ENCODE data around the gene DUS4L. TPM values are rescaled to one million over a fixed set of nuclear protein-coding genes. Genes with fewer than 3 reads are reported as not detected.

DUS4L gene
- polyA plus RNA-seq, 1 donor from 2014 or later, result 5.9 TPM

GRCh38 chr7:107593025-107593410, 29.2 kb downstream of the DUS4L start:
- H3K4me3 Mint-ChIP-seq, result no peak overlapping the region
- no peaks in the 10 kb centered on the region for H3K27me3 Mint-ChIP-seq
- peaks cover 8% of the 10 kb centered on the region for H3K36me3 Mint-ChIP-seq
- no peaks in the 10 kb centered on the region for H3K9me3 Mint-ChIP-seq
- no peak overlapping the region for H3K27ac Mint-ChIP-seq
- H3K4me1 Mint-ChIP-seq, result no peaks in the 10 kb centered on the region

- peaks cover 8% of the 10 kb centered on the region for H3K36me3 Mint-ChIP-seq
- H3K27ac Mint-ChIP-seq, result peak overlapping the region in 1 of 3 donors; percentile 20
- H3K4me1 Mint-ChIP-seq, result no peaks in the 10 kb centered on the region
- H3K9me3 Mint-ChIP-seq, result no peaks in the 10 kb centered on the region
- no peak overlapping the region for H3K4me3 Mint-ChIP-seq
- no peaks in the 10 kb centered on the region for H3K27me3 Mint-ChIP-seq
These were observed 31.4 kb downstream of the DUS4L start for GRCh38 chr7:107594961-107595737.

GRCh38 chr7:107596881-107597581, 33.3 kb downstream of the DUS4L start:
- no peaks in the 10 kb centered on the region for H3K4me1 Mint-ChIP-seq
- no peak overlapping the region for H3K27ac Mint-ChIP-seq
- peaks cover 8% of the 10 kb centered on the region for H3K36me3 Mint-ChIP-seq
- no peaks in the 10 kb centered on the region for H3K9me3 Mint-ChIP-seq
- no peaks in the 10 kb centered on the region for H3K27me3 Mint-ChIP-seq
- no peak overlapping the region for H3K4me3 Mint-ChIP-seq

GRCh38 chr7:107597582-107597916, 33.8 kb downstream of the DUS4L start:
- H3K27me3 Mint-ChIP-seq, result no peaks in the 10 kb centered on the region
- H3K27ac Mint-ChIP-seq, result no peak overlapping the region
- peaks cover 10% of the 10 kb centered on the region for H3K36me3 Mint-ChIP-seq
- H3K4me3 Mint-ChIP-seq, result no peak overlapping the region
- H3K9me3 Mint-ChIP-seq, result no peaks in the 10 kb centered on the region
- peaks cover 0 to under 1% (median 0%) of the 10 kb centered on the region in 3 donors for H3K4me1 Mint-ChIP-seq

- Mint-ChIP-seq H3K9me3 (no peaks in the 10 kb centered on the region), H3K27me3 (no peaks in the 10 kb centered on the region), H3K36me3 (peaks cover 10% of the 10 kb centered on the region), H3K4me1 (peaks cover 0 to 1% (median 0%) of the 10 kb centered on the region in 3 donors), H3K27ac (no peak overlapping the region), H3K4me3 (no peak overlapping the region)
These were observed 34.2 kb downstream of the DUS4L start for GRCh38 chr7:107597953-107598352.

GRCh38 chr7:107599262-107599661, 35.5 kb downstream of the DUS4L start:
- no peak overlapping the region for H3K27ac Mint-ChIP-seq
- H3K9me3 Mint-ChIP-seq, result no peaks in the 10 kb centered on the region
- peaks cover 6% of the 10 kb centered on the region for H3K36me3 Mint-ChIP-seq
- H3K4me3 Mint-ChIP-seq, result no peak overlapping the region
- H3K27me3 Mint-ChIP-seq, result no peaks in the 10 kb centered on the region
- peaks cover 0 to 1% (median 0%) of the 10 kb centered on the region in 3 donors for H3K4me1 Mint-ChIP-seq

- H3K27ac Mint-ChIP-seq, result peak overlapping the region in 1 of 3 donors; percentile 5
- H3K4me1 Mint-ChIP-seq, result peaks cover 0 to 1% (median 0%) of the 10 kb centered on the region in 3 donors
- no peaks in the 10 kb centered on the region for H3K9me3 Mint-ChIP-seq
- H3K36me3 Mint-ChIP-seq, result peaks cover 6% of the 10 kb centered on the region
- no peak overlapping the region for H3K4me3 Mint-ChIP-seq
- H3K27me3 Mint-ChIP-seq, result no peaks in the 10 kb centered on the region
These were observed 37.0 kb downstream of the DUS4L start for GRCh38 chr7:107600816-107601215.

- Mint-ChIP-seq H3K4me1 (peaks cover 0 to 1% (median 0%) of the 10 kb centered on the region in 3 donors), H3K9me3 (no peaks in the 10 kb centered on the region), H3K4me3 (no peak overlapping the region), H3K27ac (no peak overlapping the region), H3K27me3 (no peaks in the 10 kb centered on the region), H3K36me3 (peaks cover 9% of the 10 kb centered on the region)
These were observed 41.5 kb downstream of the DUS4L start for GRCh38 chr7:107605218-107605815.

- no peak overlapping the region for H3K27ac Mint-ChIP-seq
- peaks cover 0 to 1% (median 0%) of the 10 kb centered on the region in 3 donors for H3K4me1 Mint-ChIP-seq
- H3K36me3 Mint-ChIP-seq, result peaks cover 10% of the 10 kb centered on the region
- no peak overlapping the region for H3K4me3 Mint-ChIP-seq
- H3K9me3 Mint-ChIP-seq, result no peaks in the 10 kb centered on the region
- H3K27me3 Mint-ChIP-seq, result no peaks in the 10 kb centered on the region
These were observed 42.5 kb downstream of the DUS4L start for GRCh38 chr7:107606303-107606702.

GRCh38 chr7:107609811-107610261, 46.1 kb downstream of the DUS4L start:
- H3K27ac Mint-ChIP-seq, result no peak overlapping the region
- H3K4me1 Mint-ChIP-seq, result no peaks in the 10 kb centered on the region
- no peaks in the 10 kb centered on the region for H3K27me3 Mint-ChIP-seq
- H3K36me3 Mint-ChIP-seq, result peaks cover 19% of the 10 kb centered on the region
- H3K4me3 Mint-ChIP-seq, result no peak overlapping the region
- no peaks in the 10 kb centered on the region for H3K9me3 Mint-ChIP-seq

- H3K27ac Mint-ChIP-seq, result no peak overlapping the region
- H3K36me3 Mint-ChIP-seq, result peaks cover 22% of the 10 kb centered on the region
- H3K9me3 Mint-ChIP-seq, result no peaks in the 10 kb centered on the region
- H3K4me1 Mint-ChIP-seq, result no peaks in the 10 kb centered on the region
- H3K27me3 Mint-ChIP-seq, result no peaks in the 10 kb centered on the region
- H3K4me3 Mint-ChIP-seq, result no peak overlapping the region
These were observed 46.6 kb downstream of the DUS4L start for GRCh38 chr7:107610323-107610722.

GRCh38 chr7:107613439-107613838, 49.7 kb downstream of the DUS4L start:
- Mint-ChIP-seq H3K4me3 (no peak overlapping the region), H3K36me3 (peaks cover 25% of the 10 kb centered on the region)

GRCh38 chr7:107613948-107614347, 50.2 kb downstream of the DUS4L start:
- H3K4me1 Mint-ChIP-seq, result peaks cover 0 to 1% (median 0%) of the 10 kb centered on the region in 3 donors
- no peaks in the 10 kb centered on the region for H3K27me3 Mint-ChIP-seq
- peak overlapping the region in 1 of 3 donors; percentile 74 for H3K27ac Mint-ChIP-seq
- no peaks in the 10 kb centered on the region for H3K9me3 Mint-ChIP-seq
- no peak overlapping the region for H3K4me3 Mint-ChIP-seq
- H3K36me3 Mint-ChIP-seq, result peaks cover 23% of the 10 kb centered on the region

More at GRCh38 chr7:107613439-107613838, 49.7 kb downstream of the DUS4L start:
- Mint-ChIP-seq H3K27ac (peak overlapping the region in 2 of 3 donors; percentile 74), H3K4me1 (peaks cover 0 to 1% (median 0%) of the 10 kb centered on the region in 3 donors), H3K27me3 (no peaks in the 10 kb centered on the region), H3K9me3 (no peaks in the 10 kb centered on the region)

- H3K4me1 Mint-ChIP-seq, result peaks cover 0 to 1% (median 0%) of the 10 kb centered on the region in 3 donors
- H3K36me3 Mint-ChIP-seq, result peaks cover 22% of the 10 kb centered on the region
- no peaks in the 10 kb centered on the region for H3K9me3 Mint-ChIP-seq
- no peak overlapping the region for H3K4me3 Mint-ChIP-seq
- no peaks in the 10 kb centered on the region for H3K27me3 Mint-ChIP-seq
- no peak overlapping the region for H3K27ac Mint-ChIP-seq
These were observed 50.7 kb downstream of the DUS4L start for GRCh38 chr7:107614425-107614824.

- peaks cover 0 to 1% (median 0%) of the 10 kb centered on the region in 3 donors for H3K4me1 Mint-ChIP-seq
- no peak overlapping the region for H3K4me3 Mint-ChIP-seq
- no peaks in the 10 kb centered on the region for H3K9me3 Mint-ChIP-seq
- H3K36me3 Mint-ChIP-seq, result peaks cover 19% of the 10 kb centered on the region
- no peak overlapping the region for H3K27ac Mint-ChIP-seq
- H3K27me3 Mint-ChIP-seq, result no peaks in the 10 kb centered on the region
These were observed 52.3 kb downstream of the DUS4L start for GRCh38 chr7:107615910-107616680.
